BLaER1 treated with 17β-estradiol and CSF1 and Interleukin-3, amounts not matched to agents 10 nM and 100 nM (cell line): ENCODE measurements around the gene MEAF6.
"Not testable (repeated sequence)": the region's sequence is repeated elsewhere in the genome, so short reads cannot be mapped to it uniquely, and the experiment has no call there.

ENCODE experiments used
- H3K27ac ChIP-seq, 11 experiments: shearing (Covaris generic); formaldehyde crosslinking; 2 replicates each; pipeline ENCODE4 v1.8.1; 2022
- H3K27me3 ChIP-seq, 11 experiments: shearing (Covaris generic); formaldehyde crosslinking; 2 replicates each; pipeline ENCODE4 v1.8.1; 2022
- H3K36me3 ChIP-seq, 11 experiments: shearing (Covaris generic); formaldehyde crosslinking; 2 replicates each; pipeline ENCODE4 v1.8.1; 2022
- H3K4me1 ChIP-seq, 10 experiments: shearing (Covaris generic); formaldehyde crosslinking; 2 replicates each; pipeline ENCODE4 v1.8.1; 2022
- H3K4me2 ChIP-seq, 11 experiments: shearing (Covaris generic); formaldehyde crosslinking; 2 replicates each; pipeline ENCODE4 v1.8.1; 2022
- H3K4me3 ChIP-seq, 10 experiments: shearing (Covaris generic); formaldehyde crosslinking; 2 replicates each; pipeline ENCODE4 v1.8.1; 2022
- H3K9ac ChIP-seq, 11 experiments: shearing (Covaris generic); formaldehyde crosslinking; 2 replicates each; pipeline ENCODE4 v1.8.1; 2022
- H3K9me3 ChIP-seq, 11 experiments: shearing (Covaris generic); formaldehyde crosslinking; replicated peaks in 1 of 11; 2 replicates each; pipeline ENCODE4 v1.8.1; 2022
- H4K20me1 ChIP-seq, 11 experiments: shearing (Covaris generic); formaldehyde crosslinking; 2 replicates each; pipeline ENCODE4 v1.8.1; 2022
- Cebpa-rat ChIP-seq, 11 experiments: shearing (Covaris generic); IDR thresholded peaks; 2 replicates each; pipeline ENCODE4 v1.8.1; 2022

MEAF6 gene

GRCh38 chr1:37537378-37537777 is 22.8 kb upstream of the MEAF6 start:
- no peak overlapping the region for H3K27ac ChIP-seq
- no peak overlapping the region for H3K4me3 ChIP-seq
- no peaks in the 10 kb centered on the region for H3K9me3 ChIP-seq
- peaks cover 0 to 11% (median 3%) of the 10 kb centered on the region in 10 experiments; a peak in 9 of 20 replicates for H3K4me1 ChIP-seq
- H3K9ac ChIP-seq: no peak overlapping the region
- H3K36me3 ChIP-seq: peaks cover 68 to 95% (median 81%) of the 10 kb centered on the region in 11 experiments
- no peak overlapping the region for H3K4me2 ChIP-seq
- no peak for TF ChIP-seq Cebpa-rat (IDR thresholded peaks at IDR 0.05)
- H3K27me3 ChIP-seq: no peaks in the 10 kb centered on the region
- peaks cover 5 to 62% (median 29%) of the 10 kb centered on the region in 11 experiments; a peak in 18 of 22 replicates for H4K20me1 ChIP-seq

GRCh38 chr1:37533317-37534093 is 18.9 kb upstream of the MEAF6 start:
- H3K36me3 ChIP-seq: peaks cover 33 to 56% (median 47%) of the 10 kb centered on the region in 11 experiments
- H3K4me2 ChIP-seq: no peak overlapping the region
- no peak overlapping the region for H3K27ac ChIP-seq

GRCh38 chr1:37532418-37533156 is 18.0 kb upstream of the MEAF6 start:
- H3K4me1 ChIP-seq, H3K9ac ChIP-seq, H3K27ac ChIP-seq, H3K4me3 ChIP-seq, H3K4me2 ChIP-seq, H3K27me3 ChIP-seq, H3K9me3 ChIP-seq: not testable (repeated sequence)
- Histone ChIP-seq H4K20me1 (peaks cover 0 to 24% (median 12%) of the 10 kb centered on the region in 11 experiments; a peak in 15 of 22 replicates), H3K36me3 (peaks cover 24 to 47% (median 38%) of the 10 kb centered on the region in 11 experiments)

More at GRCh38 chr1:37533317-37534093, 18.9 kb upstream of the MEAF6 start:
- Histone ChIP-seq H3K9ac (no peak overlapping the region), H3K4me1 (peaks cover 0 to 9% (median 3%) of the 10 kb centered on the region in 10 experiments; a peak in 9 of 20 replicates), H3K9me3 (no peaks in the 10 kb centered on the region), H4K20me1 (peaks cover under 1 to 30% (median 17%) of the 10 kb centered on the region in 11 experiments; a peak in 15 of 22 replicates), H3K27me3 (no peaks in the 10 kb centered on the region), H3K4me3 (no peak overlapping the region)
- no peak for TF ChIP-seq Cebpa-rat (IDR thresholded peaks at IDR 0.05)

- not testable (repeated sequence) for H3K9me3 ChIP-seq, H4K20me1 ChIP-seq, H3K9ac ChIP-seq, H3K4me3 ChIP-seq, H3K4me2 ChIP-seq, H3K4me1 ChIP-seq, H3K27me3 ChIP-seq, H3K27ac ChIP-seq
- H3K36me3 ChIP-seq: peaks cover 0 to 21% (median 14%) of the 10 kb centered on the region in 11 experiments; a peak in 16 of 22 replicates
These were observed 15.3 kb upstream of the MEAF6 start for GRCh38 chr1:37529888-37530287.

- Histone ChIP-seq H3K9me3 (peaks cover 20 to 68% (median 40%) of the 10 kb centered on the region in 11 experiments), H3K36me3 (peaks cover 0 to 9% (median 5%) of the 10 kb centered on the region in 11 experiments; a peak in 7 of 22 replicates), H3K27ac (peak overlapping the region in 9 of 11 experiments; percentile 42 to 77 (median 71); a peak in 14 of 22 replicates), H4K20me1 (no peaks in the 10 kb centered on the region), H3K9ac (peak overlapping the region in 9 of 11 experiments; percentile 45 to 74 (median 69); a peak in 15 of 22 replicates), H3K4me3 (peak overlapping the region; percentile 45 to 69 (median 56); a peak in 19 of 20 replicates), H3K4me2 (peak overlapping the region; percentile 53 to 94 (median 70)), H3K27me3 (no peaks in the 10 kb centered on the region), H3K4me1 (peaks cover 10 to 23% (median 19%) of the 10 kb centered on the region in 10 experiments)
- no peak for TF ChIP-seq Cebpa-rat (IDR thresholded peaks at IDR 0.05)
These were observed 5.0 kb upstream of the MEAF6 start for GRCh38 chr1:37519613-37520012.

GRCh38 chr1:37518929-37519328 is 4.4 kb upstream of the MEAF6 start:
- Histone ChIP-seq H3K9ac (peak overlapping the region; percentile 45 to 74 (median 68); a peak in 21 of 22 replicates), H3K4me1 (peaks cover 10 to 23% (median 19%) of the 10 kb centered on the region in 10 experiments), H3K9me3 (peaks cover 20 to 66% (median 39%) of the 10 kb centered on the region in 11 experiments), H3K4me3 (peak overlapping the region; percentile 45 to 69 (median 56)), H3K27ac (peak overlapping the region in 10 of 11 experiments; percentile 33 to 77 (median 70); a peak in 19 of 22 replicates), H3K4me2 (peak overlapping the region; percentile 53 to 94 (median 70))
- H3K27me3 ChIP-seq, H3K36me3 ChIP-seq, H4K20me1 ChIP-seq: not testable (repeated sequence)

- peaks cover 15 to 59% (median 33%) of the 10 kb centered on the region in 11 experiments for H3K9me3 ChIP-seq
- peak overlapping the region in 2 of 11 experiments; percentile 32 to 73; a peak in 3 of 22 replicates for H3K27ac ChIP-seq
- H3K9ac ChIP-seq, H4K20me1 ChIP-seq, H3K4me3 ChIP-seq, H3K36me3 ChIP-seq, H3K4me2 ChIP-seq, H3K27me3 ChIP-seq: not testable (repeated sequence)
- peaks cover 16 to 29% (median 26%) of the 10 kb centered on the region in 10 experiments for H3K4me1 ChIP-seq
These were observed 3.7 kb upstream of the MEAF6 start for GRCh38 chr1:37518241-37518640.

- H3K9ac ChIP-seq: no peak overlapping the region
- no peak overlapping the region; a peak in 1 of 20 replicates for H3K4me3 ChIP-seq
- peaks cover 9 to 52% (median 27%) of the 10 kb centered on the region in 11 experiments for H3K9me3 ChIP-seq
- H3K27ac ChIP-seq: no peak overlapping the region
- no peak for TF ChIP-seq Cebpa-rat (IDR thresholded peaks at IDR 0.05)
- no peaks in the 10 kb centered on the region for H3K27me3 ChIP-seq
- H3K4me1 ChIP-seq: peaks cover 23 to 36% (median 33%) of the 10 kb centered on the region in 10 experiments
- H3K36me3 ChIP-seq: peaks cover 6 to 13% (median 9%) of the 10 kb centered on the region in 11 experiments
- peaks cover 0 to 15% (median 10%) of the 10 kb centered on the region in 11 experiments; a peak in 14 of 22 replicates for H4K20me1 ChIP-seq
- no peak overlapping the region for H3K4me2 ChIP-seq
These were observed 3.0 kb upstream of the MEAF6 start for GRCh38 chr1:37517569-37517968.
